Osteoblast (primary cell): ENCODE data around the gene MAP2K3. TPM values are rescaled to one million over a fixed set of nuclear protein-coding genes. Genes with fewer than 3 reads are reported as not detected.
A peak's percentile ranks its signal among the peaks of the same experiment; 100 is the strongest.

Experiments used
- DNase-seq: peaks from one replicate; pipeline ENCODE4 v3.0.0; 2011; ENCODE audit warnings: low spot score, mixed read lengths; ENCODE audit not compliant: insufficient read length; ENCODE audit errors: missing footprints
- H2AFZ ChIP-seq: 2 replicates; pipeline ENCODE4 v1.6.0; 2011; ENCODE audit warnings: mild to moderate bottlenecking, low read length
- H3K27ac ChIP-seq: 2 replicates; pipeline ENCODE4 v1.5.1; 2011; ENCODE audit warnings: mild to moderate bottlenecking, low read depth, low read length, moderate library complexity
- H3K27me3 ChIP-seq: 2 replicates; pipeline ENCODE4 v1.6.0; 2012; ENCODE audit warnings: mild to moderate bottlenecking, control low read depth, inconsistent platforms, low read length, moderate library complexity; ENCODE audit not compliant: insufficient read depth
- H3K36me3 ChIP-seq: 2 replicates; pipeline ENCODE4 v1.5.1; 2011; ENCODE audit warnings: mild to moderate bottlenecking, low read length, control low read depth, moderate library complexity; ENCODE audit not compliant: insufficient read depth
- H3K4me1 ChIP-seq: 2 replicates; pipeline ENCODE4 v1.5.1; 2011; ENCODE audit warnings: mild to moderate bottlenecking, low read length, control low read depth, moderate library complexity; ENCODE audit not compliant: insufficient read depth
- H3K4me2 ChIP-seq: 2 replicates; pipeline ENCODE4 v1.6.0; 2011; ENCODE audit warnings: mild to moderate bottlenecking, low read length; ENCODE audit not compliant: insufficient read depth
- H3K4me3 ChIP-seq: fragments of 200-600 bp; sonication (generic); 3 replicates; pipeline ENCODE4 v1.5.1; 2012; ENCODE audit warnings: mild to moderate bottlenecking, low read length, inconsistent platforms; ENCODE audit not compliant: insufficient read depth
- H3K79me2 ChIP-seq: 2 replicates; pipeline ENCODE4 v1.6.0; 2012; ENCODE audit warnings: mild to moderate bottlenecking, low read length, control low read depth, inconsistent platforms; ENCODE audit not compliant: insufficient read depth
- H3K9me3 ChIP-seq: 2 replicates; pipeline ENCODE4 v1.5.1; 2011; ENCODE audit warnings: low read depth, low read length, control low read depth
- H4K20me1 ChIP-seq: 2 replicates; pipeline ENCODE4 v1.6.0; 2012; ENCODE audit warnings: mild to moderate bottlenecking, low read length, control low read depth; ENCODE audit not compliant: insufficient read depth
- CTCF ChIP-seq: IDR thresholded peaks from 2 replicates; pipeline ENCODE4 v1.5.1; 2011; ENCODE audit warnings: mild to moderate bottlenecking, low read depth, low read length, moderate library complexity; ENCODE audit errors: extremely low read depth
- total RNA-seq: library from RNA; depleted of rRNA; stranded (reverse); fragments of >200 nt; gene quantifications from 2 replicates; pipeline ENCODE4 v1.2.3, GENCODE V29; 2012

MAP2K3 gene
- total RNA-seq, 1 donor = 27.5 TPM

- peak; percentile 98 for TF ChIP-seq CTCF
- H3K27me3 ChIP-seq = no peaks in the 10 kb centered on the region
Observed at GRCh38 chr17:21280081-21280518, 4.4 kb upstream of the MAP2K3 start.

DNA sequence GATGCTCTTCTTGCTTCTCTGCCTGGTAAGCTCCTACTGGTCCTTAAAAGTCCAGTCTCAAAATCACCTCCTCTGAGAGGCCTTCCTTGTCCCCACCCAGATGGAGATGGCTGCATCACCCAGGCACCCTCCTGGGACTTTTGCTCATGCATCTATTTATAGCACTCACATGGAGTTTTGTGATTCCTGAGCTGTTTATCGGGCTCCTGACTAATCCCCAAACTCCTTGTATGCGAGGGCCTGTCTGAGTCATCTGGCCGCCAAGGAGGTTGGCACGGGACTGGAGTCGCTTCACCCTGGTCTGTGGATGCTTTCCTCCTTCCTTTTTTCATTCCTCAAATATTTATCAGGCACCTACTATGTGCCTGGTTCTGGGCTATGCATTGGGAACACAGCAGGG, 2.3 kb upstream of the MAP2K3 start:
- H3K4me3 ChIP-seq = no peak overlapping the region
- H3K27ac ChIP-seq = peak overlapping the region; percentile 99
- H3K36me3 ChIP-seq = peaks cover 2% of the 10 kb centered on the region
- peaks cover 21% of the 10 kb centered on the region for H4K20me1 ChIP-seq
- H2AFZ ChIP-seq = no peak overlapping the region
- peaks cover 25% of the 10 kb centered on the region for H3K79me2 ChIP-seq
- peak; percentile 99 for DNase-seq
- H3K4me1 ChIP-seq = peaks cover 30% of the 10 kb centered on the region
- no peak for TF ChIP-seq CTCF
- no peaks in the 10 kb centered on the region for H3K9me3 ChIP-seq
- H3K27me3 ChIP-seq = no peaks in the 10 kb centered on the region
- peak overlapping the region; percentile 82 for H3K4me2 ChIP-seq

More at GRCh38 chr17:21280081-21280518, 4.4 kb upstream of the MAP2K3 start:
- Histone ChIP-seq H3K27ac (no peak overlapping the region), H2AFZ (peak overlapping the region; percentile 63), H3K9me3 (no peaks in the 10 kb centered on the region), H3K4me3 (no peak overlapping the region), H3K4me1 (peaks cover 33% of the 10 kb centered on the region), H4K20me1 (peaks cover 3% of the 10 kb centered on the region), H3K79me2 (peaks cover 5% of the 10 kb centered on the region), H3K36me3 (no peaks in the 10 kb centered on the region), H3K4me2 (no peak overlapping the region)
- DNase-seq = peak; percentile 98

DNA sequence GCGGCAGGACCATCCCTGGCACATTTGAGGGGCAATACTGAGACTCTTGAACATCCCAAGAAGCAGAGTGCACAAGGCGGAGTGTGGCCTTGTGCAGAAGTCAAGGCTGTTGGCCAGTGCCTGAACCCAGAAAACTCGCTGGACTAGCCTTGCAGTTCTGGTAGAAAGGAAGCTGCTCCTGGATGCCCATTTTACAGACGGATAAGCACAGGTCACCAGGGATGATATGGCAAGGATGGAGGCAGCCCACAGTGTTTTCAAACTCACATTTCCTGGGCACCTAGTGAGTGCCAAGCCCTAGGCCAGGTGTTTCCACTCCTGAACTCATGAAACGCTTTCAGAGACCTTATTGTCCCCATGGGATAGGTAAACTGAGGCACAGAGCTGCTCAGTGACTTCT, 1.7 kb upstream of the MAP2K3 start:
- no peak for TF ChIP-seq CTCF
- Histone ChIP-seq H4K20me1 (peaks cover 26% of the 10 kb centered on the region), H3K9me3 (no peaks in the 10 kb centered on the region), H3K36me3 (peaks cover 6% of the 10 kb centered on the region), H3K4me3 (no peak overlapping the region), H2AFZ (no peak overlapping the region), H3K4me1 (peaks cover 36% of the 10 kb centered on the region), H3K4me2 (peak overlapping the region; percentile 82), H3K27me3 (no peaks in the 10 kb centered on the region), H3K27ac (peak overlapping the region; percentile 99), H3K79me2 (peaks cover 31% of the 10 kb centered on the region)
- DNase-seq = peak; percentile 46

GRCh38 chr17:21283482-21284318, 811 bp upstream of the MAP2K3 start:
- peak overlapping the region; percentile 99 for H3K27ac ChIP-seq
- H3K4me3 ChIP-seq = peak overlapping the region; percentile 86
- H4K20me1 ChIP-seq = peaks cover 34% of the 10 kb centered on the region
- H3K9me3 ChIP-seq = no peaks in the 10 kb centered on the region
- peaks cover 40% of the 10 kb centered on the region for H3K79me2 ChIP-seq
- peaks cover 45% of the 10 kb centered on the region for H3K4me1 ChIP-seq
- H3K27me3 ChIP-seq = no peaks in the 10 kb centered on the region
- peak overlapping the region; percentile 82 for H3K4me2 ChIP-seq
- peak; percentile 75 for DNase-seq
- peaks cover 11% of the 10 kb centered on the region for H3K36me3 ChIP-seq
- peak overlapping the region; percentile 56 for H2AFZ ChIP-seq
- no peak for TF ChIP-seq CTCF
